IMR-90 (cell line): ENCODE measurements around the gene ARMC8. TPM values are rescaled to one million over a fixed set of nuclear protein-coding genes. Genes with fewer than 3 reads are reported as not detected.

Source experiments
- ATAC-seq: fragments of 200-7000 bp; cut with Tn5 transposase; 2 replicates; pipeline ENCODE4 v1.9.1; 2020; ENCODE audit warnings: low read depth, mild to moderate bottlenecking, moderate library complexity
- BruUV-seq: library from RNA; stranded (reverse); fragments of 400-500 nt; replicated peaks from 2 replicates; lab custom pipeline; 2021; lab: Mats Ljungman, UMichigan
- CTCF ChIA-PET: fragments of 300-600 bp; formaldehyde crosslinking; extraction: SDS; loops from one replicate; lab custom pipeline; 2021; ENCODE audit warnings: antibody characterized with exemption; lab: Yijun Ruan, JAX
- POLR2A ChIA-PET: fragments of 300-600 bp; sonication (Branson Sonifier 250); formaldehyde crosslinking; loops from one replicate; lab custom pipeline; 2022; ENCODE audit warnings: antibody characterized with exemption; ENCODE audit not compliant: unreplicated experiment; lab: Charles Lee
- DNase-seq: peaks from one replicate; pipeline ENCODE4 v3.0.0; 2013
- H2AFZ ChIP-seq: replicated peaks from 2 replicates; pipeline ENCODE3; 2013; ENCODE audit warnings: low read length, mild to moderate bottlenecking; ENCODE audit not compliant: poor library complexity
- H2AK5ac ChIP-seq: 2 replicates; pipeline ENCODE4 v1.6.1; 2013; ENCODE audit warnings: low read depth, low read length, inconsistent platforms
- H2AK9ac ChIP-seq: replicated peaks from 2 replicates; pipeline ENCODE3; 2013; ENCODE audit warnings: mild to moderate bottlenecking, low read depth, low read length, moderate library complexity; ENCODE audit not compliant: poor library complexity
- H2BK120ac ChIP-seq: 2 replicates; pipeline ENCODE4 v1.6.1; 2013; ENCODE audit warnings: low read depth, low read length, inconsistent platforms
- H2BK15ac ChIP-seq: 3 replicates; pipeline ENCODE4 v1.6.1; 2013; ENCODE audit warnings: low read depth, low read length, inconsistent platforms
- H2BK20ac ChIP-seq: 2 replicates; pipeline ENCODE4 v1.6.1; 2013; ENCODE audit warnings: low read depth, mild to moderate bottlenecking, inconsistent platforms, low read length, moderate library complexity
- H2BK5ac ChIP-seq: 2 replicates; pipeline ENCODE4 v1.6.1; 2013; ENCODE audit warnings: mild to moderate bottlenecking, low read depth, low read length, inconsistent platforms; ENCODE audit not compliant: poor library complexity, severe bottlenecking
- H3K14ac ChIP-seq: replicated peaks from 2 replicates; pipeline ENCODE4 v1.6.1; 2013; ENCODE audit warnings: low read depth, low read length, inconsistent platforms
- H3K18ac ChIP-seq: 2 replicates; pipeline ENCODE4 v1.6.1; 2013; ENCODE audit warnings: low read depth, low read length, control low read depth
- H3K23ac ChIP-seq: 2 replicates; pipeline ENCODE4 v1.6.1; 2013; ENCODE audit warnings: low read depth, low read length, inconsistent platforms
- H3K27ac ChIP-seq: 2 replicates; pipeline ENCODE4 v1.5.1; 2013; ENCODE audit warnings: mild to moderate bottlenecking, control low read depth, low read length; ENCODE audit not compliant: insufficient read depth
- H3K27me3 ChIP-seq: 2 replicates; pipeline ENCODE4 v1.6.1; 2013; ENCODE audit warnings: low read length; ENCODE audit not compliant: control insufficient read depth, insufficient read depth
- H3K36me3 ChIP-seq: 2 replicates; pipeline ENCODE4 v1.6.1; 2013; ENCODE audit warnings: low read length, mixed read lengths; ENCODE audit not compliant: control insufficient read depth, insufficient read depth
- H3K4ac ChIP-seq: 2 replicates; pipeline ENCODE4 v1.6.1; 2013; ENCODE audit warnings: low read depth, low read length, inconsistent platforms
- H3K4me1 ChIP-seq: 2 replicates; pipeline ENCODE4 v1.6.1; 2013; ENCODE audit warnings: low read length, mixed read lengths; ENCODE audit not compliant: control insufficient read depth, insufficient read depth
- H3K4me2 ChIP-seq: 2 replicates; pipeline ENCODE4 v1.6.1; 2013; ENCODE audit warnings: low read depth, mild to moderate bottlenecking, control low read depth, low read length, moderate library complexity
- H3K4me3 ChIP-seq: 2 replicates; pipeline ENCODE4 v1.5.1; 2013; ENCODE audit warnings: low read depth, mild to moderate bottlenecking, control low read depth, low read length, moderate library complexity; ENCODE audit not compliant: insufficient read depth
- H3K56ac ChIP-seq: 2 replicates; pipeline ENCODE4 v1.6.1; 2013; ENCODE audit warnings: low read length, inconsistent platforms; ENCODE audit not compliant: insufficient read depth; ENCODE audit errors: extremely low read depth
- H3K79me1 ChIP-seq, 2 experiments: 2 replicates each; pipeline ENCODE4 v1.6.1; 2013; ENCODE audit warnings: low read length in 2 of 2, inconsistent platforms in 1 of 2, low read depth in 1 of 2
- H3K9ac ChIP-seq: 2 replicates; pipeline ENCODE4 v1.6.1; 2013; ENCODE audit warnings: low read depth, low read length, control low read depth
- H3K9me1 ChIP-seq: 2 replicates; pipeline ENCODE4 v1.6.1; 2013; ENCODE audit warnings: low read length, inconsistent platforms; ENCODE audit not compliant: insufficient read depth
- H3K9me3 ChIP-seq: 2 replicates; pipeline ENCODE4 v1.6.1; 2013; ENCODE audit warnings: low read length; ENCODE audit not compliant: control insufficient read depth, insufficient read depth
- H4K20me1 ChIP-seq: 2 replicates; pipeline ENCODE4 v1.6.1; 2013; ENCODE audit warnings: low read length, inconsistent platforms; ENCODE audit not compliant: insufficient read depth
- H4K5ac ChIP-seq: 2 replicates; pipeline ENCODE4 v1.6.1; 2013; ENCODE audit warnings: mild to moderate bottlenecking, low read depth, low read length, control low read depth
- H4K8ac ChIP-seq, 2 experiments: 2 replicates each; pipeline ENCODE4 v1.6.1; 2013; ENCODE audit warnings: low read depth in 2 of 2, low read length in 2 of 2, control low read depth in 1 of 2, inconsistent platforms in 1 of 2
- H4K91ac ChIP-seq: 2 replicates; pipeline ENCODE4 v1.6.1; 2013; ENCODE audit warnings: low read depth, low read length, inconsistent platforms; ENCODE audit not compliant: insufficient read depth
- CHD1 ChIP-seq: IDR thresholded peaks from 2 replicates; pipeline ENCODE4 v1.6.1; 2012; ENCODE audit warnings: low read depth, low read length, improper control_type of control experiment
- MAZ ChIP-seq: IDR thresholded peaks from 2 replicates; pipeline ENCODE4 v1.6.1; 2012; ENCODE audit warnings: low read depth, mild to moderate bottlenecking, low read length, improper control_type of control experiment, moderate library complexity, borderline replicate concordance
- POLR2A ChIP-seq: IDR thresholded peaks from 2 replicates; pipeline ENCODE4 v1.6.1; 2012; ENCODE audit warnings: mild to moderate bottlenecking, low read depth, low read length
- RCOR1 ChIP-seq: IDR thresholded peaks from 2 replicates; pipeline ENCODE4 v1.6.1; 2012; ENCODE audit warnings: mild to moderate bottlenecking, low read length, improper control_type of control experiment; ENCODE audit not compliant: insufficient replicate concordance
- SMC3 ChIP-seq: fragments of 150-350 bp; IDR thresholded peaks from 2 replicates; pipeline ENCODE4 v1.6.1; 2016; ENCODE audit warnings: low read depth, mild to moderate bottlenecking, antibody characterized with exemption, low read length, moderate library complexity
- USF2 ChIP-seq: fragments of 150-350 bp; IDR thresholded peaks from 2 replicates; pipeline ENCODE4 v1.6.1; 2017; ENCODE audit warnings: mild to moderate bottlenecking, antibody characterized with exemption, low read length, low read depth
- WGBS, 2 experiments: methylation state at CpG; one replicate each; pipeline versions ENCODE4 v1.1.5 to v1.1.7; 2013; ENCODE audit warnings: missing lambda C conversion rate in 2 of 2; ENCODE audit not compliant: insufficient read length in 1 of 2; ENCODE audit errors: extremely low coverage in 2 of 2; 5-methylcytosine and 5-hydroxymethylcytosine counted together
- dilution Hi-C: fragments of 300-500 bp; cut with HindIII; formaldehyde crosslinking; loops from one replicate; pipeline ENCODE4 v1.14.3; 2018; ENCODE audit warnings: low sequenced_read_pairs; ENCODE audit not compliant: unreplicated experiment
- in situ Hi-C: fragments of 300-500 bp; cut with MboI; formaldehyde crosslinking; loops from 3 replicates; pipeline ENCODE4 v1.14.3; 2019; ENCODE audit warnings: low sequenced_read_pairs, inconsistent platforms, mixed read lengths
- intact Hi-C: fragments of 100-400 bp; cut with micrococcal nuclease; formaldehyde crosslinking; loops from 2 replicates; pipeline ENCODE4 v1.10.0; 2022
- polyA plus RNA-seq, 3 experiments: library from polyadenylated mRNA; depleted of rRNA; stranded (reverse); fragments of >200 nt; gene quantifications; 2 replicates each; pipeline ENCODE4 v1.2.3, GENCODE V29; 2012; ENCODE audit warnings: low replicate concordance in 1 of 3
- total RNA-seq: library from RNA; depleted of rRNA; stranded (reverse); fragments of >200 nt; gene quantifications from 2 replicates; pipeline ENCODE4 v1.2.3, GENCODE V29; 2012
- TF ChIP-seq, protein P1 (sequence below): fragments of 150-350 bp; IDR thresholded peaks from 2 replicates; pipeline ENCODE4 v1.6.1; 2016; ENCODE audit warnings: low read depth, mild to moderate bottlenecking, low read length, moderate library complexity, borderline replicate concordance

The ARMC8 gene
- total and polyA plus RNA-seq, 2 of the 4 experiments (the other 2 are of a cell fraction), result 39.1 to 75.1 TPM

GRCh38 chr3:138210528-138210927 is 23.4 kb downstream of the ARMC8 start:
- DNase-seq (no peak), ATAC-seq (no peak)
- H2AK9ac ChIP-seq, result no peak overlapping the region
- no peak overlapping the region for H4K5ac ChIP-seq
- no CpG with 5 or more reads among the region's 3 CpGs for WGBS, 2 experiments
- H2BK20ac ChIP-seq, result no peak overlapping the region
- H3K9me3 ChIP-seq, result no peaks in the 10 kb centered on the region
- no peak overlapping the region for H3K27ac ChIP-seq
- H4K91ac ChIP-seq, result no peak overlapping the region
- intact Hi-C loops (no loop called here), dilution Hi-C loops (no loop called here), in situ Hi-C loops (no loop called here)
- H4K8ac ChIP-seq, result no peak overlapping the region
- no peak overlapping the region for H3K4me3 ChIP-seq
- CTCF ChIA-PET, result no interaction called here
- no peak overlapping the region for H3K23ac ChIP-seq
- H2AFZ ChIP-seq, result no peak overlapping the region
- no peak overlapping the region for H2BK5ac ChIP-seq
- BruUV-seq, result no TSS peak
- H3K56ac ChIP-seq, result no peak overlapping the region
- no peak overlapping the region for H2BK120ac ChIP-seq
- H3K9me1 ChIP-seq, result peaks cover 3% of the 10 kb centered on the region; the same call in 1 of the 2 replicates
- H3K4ac ChIP-seq, result no peak overlapping the region
- H2BK15ac ChIP-seq, result no peak overlapping the region
- H3K9ac ChIP-seq, result no peak overlapping the region
- no peak overlapping the region for H2AK5ac ChIP-seq
- TF ChIP-seq MAZ, result no peak
- TF ChIP-seq RCOR1, result no peak
- no peak for TF ChIP-seq CHD1
- TF ChIP-seq, protein P1, sequence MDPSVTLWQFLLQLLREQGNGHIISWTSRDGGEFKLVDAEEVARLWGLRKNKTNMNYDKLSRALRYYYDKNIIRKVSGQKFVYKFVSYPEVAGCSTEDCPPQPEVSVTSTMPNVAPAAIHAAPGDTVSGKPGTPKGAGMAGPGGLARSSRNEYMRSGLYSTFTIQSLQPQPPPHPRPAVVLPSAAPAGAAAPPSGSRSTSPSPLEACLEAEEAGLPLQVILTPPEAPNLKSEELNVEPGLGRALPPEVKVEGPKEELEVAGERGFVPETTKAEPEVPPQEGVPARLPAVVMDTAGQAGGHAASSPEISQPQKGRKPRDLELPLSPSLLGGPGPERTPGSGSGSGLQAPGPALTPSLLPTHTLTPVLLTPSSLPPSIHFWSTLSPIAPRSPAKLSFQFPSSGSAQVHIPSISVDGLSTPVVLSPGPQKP, result no peak
- TF ChIP-seq USF2, result no peak
- TF ChIP-seq POLR2A, result no peak
- TF ChIP-seq SMC3, result no peak
- H3K18ac ChIP-seq, result no peak overlapping the region
- H4K20me1 ChIP-seq, result peaks cover 44% of the 10 kb centered on the region
- no peak overlapping the region for H3K4me2 ChIP-seq
- H3K27me3 ChIP-seq, result no peaks in the 10 kb centered on the region
- peaks cover 2% of the 10 kb centered on the region; the same call in 1 of the 2 replicates for H3K36me3 ChIP-seq
- H3K79me1 ChIP-seq, result peaks cover 16 to 52% of the 10 kb centered on the region in 2 experiments
- H3K4me1 ChIP-seq, result no peaks in the 10 kb centered on the region; the same call in 1 of the 2 replicates
- POLR2A ChIA-PET, result no interaction called here
- H3K14ac ChIP-seq, result no peak overlapping the region
